ENCODE results near the gene KLHDC8A.

DNA sequence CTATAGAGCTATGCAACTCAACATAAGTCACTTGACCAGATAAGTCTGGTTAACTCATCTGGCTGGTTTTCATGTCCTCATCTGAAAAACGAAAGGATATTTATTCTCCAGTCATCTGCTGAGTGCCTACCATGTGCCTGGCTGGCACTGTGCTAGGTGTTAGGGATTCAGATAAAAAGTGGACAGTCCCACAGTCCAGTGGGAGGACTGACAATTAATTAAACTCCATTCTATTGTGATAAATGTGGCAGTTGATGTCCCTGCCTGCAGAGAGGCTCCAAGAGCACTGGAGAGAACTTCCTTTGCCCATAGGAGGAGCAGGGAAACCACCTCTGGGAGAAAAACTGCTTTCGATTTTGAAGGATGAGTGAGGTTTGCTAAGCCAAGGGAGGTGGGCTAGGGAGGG is 40.6 kb downstream of the KLHDC8A start:
- TF ChIP-seq, protein P1, sequence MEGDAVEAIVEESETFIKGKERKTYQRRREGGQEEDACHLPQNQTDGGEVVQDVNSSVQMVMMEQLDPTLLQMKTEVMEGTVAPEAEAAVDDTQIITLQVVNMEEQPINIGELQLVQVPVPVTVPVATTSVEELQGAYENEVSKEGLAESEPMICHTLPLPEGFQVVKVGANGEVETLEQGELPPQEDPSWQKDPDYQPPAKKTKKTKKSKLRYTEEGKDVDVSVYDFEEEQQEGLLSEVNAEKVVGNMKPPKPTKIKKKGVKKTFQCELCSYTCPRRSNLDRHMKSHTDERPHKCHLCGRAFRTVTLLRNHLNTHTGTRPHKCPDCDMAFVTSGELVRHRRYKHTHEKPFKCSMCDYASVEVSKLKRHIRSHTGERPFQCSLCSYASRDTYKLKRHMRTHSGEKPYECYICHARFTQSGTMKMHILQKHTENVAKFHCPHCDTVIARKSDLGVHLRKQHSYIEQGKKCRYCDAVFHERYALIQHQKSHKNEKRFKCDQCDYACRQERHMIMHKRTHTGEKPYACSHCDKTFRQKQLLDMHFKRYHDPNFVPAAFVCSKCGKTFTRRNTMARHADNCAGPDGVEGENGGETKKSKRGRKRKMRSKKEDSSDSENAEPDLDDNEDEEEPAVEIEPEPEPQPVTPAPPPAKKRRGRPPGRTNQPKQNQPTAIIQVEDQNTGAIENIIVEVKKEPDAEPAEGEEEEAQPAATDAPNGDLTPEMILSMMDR (IDR thresholded peaks at IDR 0.05) = no peak
- TF ChIP-seq POLR2AphosphoS5 (IDR thresholded peaks at IDR 0.05) = no peak
